GM04504 (cell line): ENCODE results near the gene PLXNB2.

Source experiments
- DNase-seq: peaks from one replicate; pipeline ENCODE4 v3.0.0-alpha.2; 2012; ENCODE audit warnings: low read depth

Gene PLXNB2

DNA sequence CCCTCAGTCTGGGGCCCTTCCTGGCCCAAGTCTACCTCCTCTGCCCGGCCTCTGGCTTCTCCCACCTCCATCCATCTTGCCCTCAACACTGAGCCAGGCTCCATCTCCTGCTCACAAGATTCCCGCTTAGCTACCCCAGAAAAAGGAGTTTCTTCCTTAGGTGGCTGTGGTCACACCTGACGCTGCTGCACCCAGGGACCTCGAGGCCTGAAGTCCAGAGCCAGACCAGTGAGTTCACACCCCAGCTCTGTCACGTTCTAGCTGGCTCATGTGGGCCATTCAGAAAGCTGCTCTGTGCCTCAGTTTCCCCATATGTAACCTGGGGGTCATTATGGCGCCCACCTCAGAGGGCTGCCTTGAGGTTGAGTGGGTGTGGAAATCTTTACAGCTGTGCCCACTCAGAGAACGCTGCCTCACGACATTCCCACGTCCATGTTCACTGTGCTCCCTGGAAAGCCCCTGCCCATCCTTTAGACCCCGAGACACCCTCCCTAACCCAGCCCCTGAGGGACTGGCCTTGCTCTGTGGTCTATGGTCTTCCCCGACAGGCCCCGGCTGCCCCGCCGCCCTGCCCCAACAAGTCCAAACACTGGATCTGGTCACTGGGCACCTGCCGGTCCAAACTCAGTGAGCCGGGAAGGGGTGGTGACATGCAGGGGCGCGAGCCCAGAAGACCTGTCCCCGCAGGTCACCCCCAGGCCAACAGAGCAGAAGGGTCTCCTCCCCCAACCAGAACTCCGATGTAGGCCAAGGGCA lies 9.8 kb downstream of the PLXNB2 start:
- no peak for DNase-seq

DNA sequence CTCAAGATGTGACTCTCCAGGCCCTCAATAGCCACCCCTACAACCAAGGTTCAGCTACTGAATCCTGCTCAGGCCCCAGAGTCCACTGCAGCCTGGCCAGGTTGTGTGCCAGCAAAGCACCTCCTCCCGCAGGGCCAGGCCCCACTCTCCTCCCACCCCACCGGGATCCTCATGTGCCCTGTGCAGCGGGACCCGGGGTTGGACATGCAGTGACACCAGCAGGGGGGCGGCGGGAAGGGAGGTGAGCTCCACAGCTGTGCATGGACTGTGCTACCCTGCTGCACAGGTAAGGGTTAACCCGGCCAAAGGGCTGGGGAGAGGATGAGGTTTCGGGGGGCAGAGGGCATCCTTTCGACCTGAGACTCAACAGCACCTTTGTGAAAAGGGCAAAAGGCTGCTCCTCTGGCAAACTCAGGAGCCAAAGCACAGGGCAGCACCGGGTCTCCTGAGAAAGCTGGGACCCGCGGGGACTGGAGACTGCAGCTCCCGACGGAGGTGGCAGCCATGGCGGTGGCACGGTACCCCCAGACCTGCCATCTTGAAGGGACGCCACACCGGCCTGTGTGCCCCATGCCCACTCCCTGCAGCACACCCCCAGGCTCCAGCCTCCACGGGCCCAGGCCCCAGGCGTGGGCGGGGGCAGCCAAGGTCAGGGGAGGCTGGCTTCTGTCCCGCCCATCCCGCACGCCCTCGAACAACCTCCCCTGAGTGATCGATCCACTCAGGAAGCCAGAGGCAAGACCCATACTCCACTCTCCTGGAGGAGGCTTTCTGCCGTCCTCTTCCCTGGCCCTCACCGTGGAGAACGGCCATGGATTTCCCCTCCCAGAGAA lies 10.6 kb downstream of the PLXNB2 start:
- DNase-seq = no peak

DNA sequence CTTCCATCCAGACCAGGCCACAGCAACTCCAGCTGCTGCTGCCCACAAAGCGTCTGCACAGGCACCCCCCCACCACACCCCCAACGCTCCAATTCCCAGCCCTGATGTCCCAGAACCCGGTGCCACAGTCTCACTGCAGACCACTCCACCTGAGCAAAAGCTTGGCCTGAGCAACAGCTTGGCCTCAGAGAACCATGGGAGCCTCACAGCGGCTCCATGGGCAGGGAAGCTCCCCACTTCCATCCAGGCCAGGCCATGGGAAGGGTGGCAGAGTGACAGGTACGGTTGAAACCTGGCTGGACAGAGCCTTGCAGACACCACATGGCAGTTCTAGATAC lies 13.2 kb downstream of the PLXNB2 start:
- DNase-seq = no peak

DNA sequence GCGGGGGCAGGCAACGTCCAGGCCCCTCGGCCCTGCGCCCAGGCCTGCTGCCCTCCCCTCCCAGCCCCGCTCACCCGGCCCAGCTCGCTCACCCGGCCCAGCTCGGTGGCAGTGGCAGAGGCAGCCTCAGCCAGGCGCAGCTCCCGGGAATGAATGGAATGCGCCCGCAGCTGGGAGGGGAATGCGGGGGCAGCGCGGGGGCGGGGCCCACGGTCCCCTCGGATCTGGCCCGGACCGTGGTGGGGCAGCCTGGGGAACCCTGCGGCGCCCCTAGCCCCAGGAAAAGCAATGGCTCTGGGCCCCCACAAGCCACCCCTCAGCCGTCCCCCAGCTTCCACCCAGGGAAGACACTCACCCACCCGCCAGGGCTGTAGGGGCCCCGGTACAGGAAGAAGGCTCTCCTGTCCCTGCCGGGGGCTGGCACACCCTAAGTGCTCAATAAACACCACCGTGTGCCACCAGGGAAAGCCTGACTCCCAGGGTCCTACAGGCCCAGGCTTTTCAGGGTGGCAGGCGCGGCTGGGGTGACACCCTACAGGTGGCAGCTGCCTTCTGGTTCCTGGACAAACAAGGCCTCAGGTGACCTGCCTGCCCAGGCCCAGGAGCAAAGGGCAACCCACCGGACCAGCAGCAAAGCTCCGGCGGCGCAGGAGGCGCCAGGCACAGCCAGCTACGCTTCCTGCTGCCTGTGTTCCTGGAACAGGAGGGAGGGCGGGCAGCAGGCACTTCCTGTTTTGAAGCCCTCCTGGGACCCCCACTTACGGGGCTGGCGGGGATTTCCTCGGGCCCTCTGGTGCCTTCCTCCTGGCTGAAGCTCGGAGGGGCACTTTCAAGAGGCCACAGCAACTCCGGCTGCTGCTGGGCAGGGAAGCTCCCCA lies 13.8 kb downstream of the PLXNB2 start:
- DNase-seq = peak; percentile 46

DNA sequence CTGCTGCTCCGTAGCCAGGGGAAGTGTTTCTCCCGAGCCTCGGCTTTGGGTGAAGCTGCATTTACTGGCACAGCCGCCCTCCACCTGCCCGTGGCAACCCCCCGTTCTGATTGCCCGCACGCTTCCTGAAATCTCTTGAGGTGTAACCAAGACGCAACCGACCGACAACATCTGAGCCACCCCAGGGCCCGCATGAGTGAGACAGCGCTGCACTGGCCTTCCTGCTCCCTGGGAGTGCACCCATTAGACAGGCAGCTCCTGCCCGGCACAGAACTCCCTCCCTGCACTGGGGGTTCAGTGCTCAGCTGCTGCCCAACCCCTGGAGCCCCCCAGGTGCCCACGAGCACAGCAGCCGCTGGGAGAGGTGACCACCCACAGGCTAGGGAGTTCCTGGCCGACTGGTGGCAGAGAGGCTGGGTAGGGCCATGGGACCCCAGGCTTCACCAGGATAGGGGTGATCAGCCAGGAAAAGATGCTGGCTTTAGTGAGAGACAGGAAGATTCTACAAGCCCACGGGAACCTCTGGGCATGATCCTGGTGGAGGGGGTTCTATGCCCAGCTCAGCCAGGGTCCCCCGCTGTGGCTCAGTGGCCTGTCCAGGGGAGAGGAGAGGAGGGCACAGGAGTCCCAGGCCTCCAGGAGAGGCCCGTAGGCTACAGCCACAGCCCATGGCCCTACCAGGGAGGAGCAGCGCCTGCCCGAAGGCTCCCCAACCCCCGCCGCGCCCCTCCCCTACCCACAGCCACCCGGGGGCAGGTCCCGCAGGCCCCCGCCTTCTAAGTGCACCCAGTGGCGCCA lies 14.6 kb downstream of the PLXNB2 start:
- DNase-seq = no peak

DNA sequence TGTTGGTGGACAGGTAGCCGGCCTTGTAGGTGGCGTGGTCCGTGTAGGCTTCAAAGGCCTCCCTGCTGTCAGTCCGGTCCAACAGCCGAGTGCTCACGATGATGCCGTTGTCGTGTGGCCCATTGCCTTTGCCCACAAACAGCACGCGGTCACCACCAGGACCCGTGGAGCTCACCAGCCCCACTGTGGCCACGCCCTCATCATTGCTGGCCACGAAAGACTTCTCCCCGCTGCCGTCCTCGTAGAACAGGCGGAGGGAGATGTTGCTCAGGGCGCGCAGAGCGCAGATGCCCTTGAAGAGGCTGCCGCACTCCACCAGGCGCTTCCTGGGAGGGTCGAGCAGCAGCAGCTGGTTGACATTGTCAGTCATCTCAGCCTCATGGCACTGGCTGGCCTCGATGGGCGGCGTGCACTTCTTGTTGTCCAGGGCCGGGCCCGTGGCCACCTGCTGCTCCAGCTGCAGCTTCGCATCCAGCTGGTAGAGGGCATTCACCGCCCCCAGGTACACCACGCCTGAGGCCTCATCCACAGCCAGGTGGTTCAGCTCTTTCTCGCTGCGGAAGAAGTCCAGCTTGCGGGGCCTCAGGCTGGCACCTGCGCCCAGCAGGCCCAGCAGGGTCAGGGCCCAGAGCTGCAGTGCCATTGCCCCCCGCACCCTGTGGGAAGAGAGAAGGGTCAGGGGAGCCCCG lies 17.4 kb downstream of the PLXNB2 start:
- DNase-seq = no peak

DNA sequence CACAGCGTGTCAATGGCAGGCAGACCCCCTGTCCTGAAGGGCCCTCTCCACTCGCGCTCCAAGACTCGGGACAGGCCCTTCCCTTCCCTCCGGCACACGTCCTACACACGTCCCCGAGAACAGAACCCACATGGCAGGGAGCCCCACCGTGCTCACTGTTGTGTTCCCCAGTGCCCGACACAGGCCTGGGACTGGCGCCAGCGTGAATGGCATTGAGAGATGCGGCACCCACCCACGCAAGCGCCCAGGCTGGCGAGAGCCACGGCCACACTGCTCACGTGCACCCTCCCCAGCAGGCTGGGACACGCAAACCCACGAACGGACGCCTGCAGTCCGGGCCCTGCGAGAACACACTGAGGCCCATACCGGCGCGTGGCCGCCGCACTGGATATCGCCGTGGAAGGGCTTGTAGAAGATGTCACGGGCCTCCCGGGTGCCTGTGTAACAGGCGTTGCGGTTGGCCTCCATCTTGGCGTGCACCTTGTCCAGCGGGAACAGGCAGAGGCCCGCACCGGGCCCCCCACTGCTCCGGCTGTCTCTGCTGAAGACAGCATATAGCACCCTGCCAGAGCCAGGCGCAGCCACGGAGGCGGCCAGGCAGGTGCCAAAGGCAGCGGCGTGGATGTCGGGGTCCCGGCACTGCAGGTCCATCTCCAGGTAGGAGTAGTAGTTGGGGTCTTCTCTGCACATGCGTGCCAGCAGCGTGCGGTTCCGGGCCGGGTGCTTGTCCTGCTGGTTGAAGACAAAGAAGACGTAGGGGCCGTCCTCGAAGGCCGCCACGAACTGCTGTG lies 18.1 kb downstream of the PLXNB2 start:
- no peak for DNase-seq

DNA sequence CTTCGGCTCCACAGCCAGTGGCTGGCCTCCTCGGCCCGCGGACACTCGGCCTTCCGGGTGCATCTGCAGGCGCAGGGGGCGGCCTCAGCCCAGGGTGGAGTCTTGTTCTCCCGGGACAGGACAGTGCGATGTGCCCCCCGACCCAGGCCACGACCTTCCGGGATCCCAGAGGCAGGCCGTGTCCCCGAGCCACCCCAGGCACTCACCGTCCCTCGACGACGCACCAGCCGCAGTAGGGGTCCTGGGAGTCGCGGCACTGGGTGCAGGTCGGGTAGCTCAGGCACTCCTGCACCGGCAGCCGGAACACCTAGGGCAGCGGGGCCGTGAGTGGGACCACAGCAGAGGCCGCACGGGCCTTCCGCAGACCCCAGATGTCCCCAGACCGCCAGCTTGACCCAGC lies 19.7 kb downstream of the PLXNB2 start:
- no peak for DNase-seq

DNA sequence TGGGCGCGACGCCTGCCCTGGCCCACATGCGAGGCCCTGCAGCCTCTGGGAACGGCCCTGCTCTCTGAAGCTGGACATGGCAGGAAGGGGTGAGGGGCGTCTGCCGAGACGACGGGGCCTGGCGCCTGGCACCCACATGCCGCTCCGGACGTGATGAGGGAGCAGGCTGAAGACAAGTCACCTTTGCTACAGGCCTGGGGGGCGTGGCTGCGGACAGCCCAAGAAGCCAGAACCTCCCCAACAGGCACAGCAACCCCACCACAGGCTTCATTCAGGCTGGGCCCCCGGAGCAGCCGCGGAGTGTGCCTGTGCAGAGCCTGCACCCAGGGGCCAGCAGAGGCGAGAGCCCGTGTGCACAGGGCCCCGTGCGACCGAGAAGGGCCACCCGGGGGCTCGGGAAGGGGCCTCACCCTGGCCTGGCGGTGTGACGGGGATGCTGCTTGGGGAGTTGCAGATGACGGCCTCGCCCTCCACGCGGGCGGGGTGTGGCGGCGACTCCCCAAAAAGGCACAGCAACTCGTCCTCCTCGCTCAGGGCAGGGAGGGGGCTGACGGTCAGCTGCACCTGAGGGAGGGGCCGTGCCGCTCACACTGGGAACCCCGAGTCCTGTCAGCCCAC lies 20.6 kb downstream of the PLXNB2 start:
- no peak for DNase-seq

DNA sequence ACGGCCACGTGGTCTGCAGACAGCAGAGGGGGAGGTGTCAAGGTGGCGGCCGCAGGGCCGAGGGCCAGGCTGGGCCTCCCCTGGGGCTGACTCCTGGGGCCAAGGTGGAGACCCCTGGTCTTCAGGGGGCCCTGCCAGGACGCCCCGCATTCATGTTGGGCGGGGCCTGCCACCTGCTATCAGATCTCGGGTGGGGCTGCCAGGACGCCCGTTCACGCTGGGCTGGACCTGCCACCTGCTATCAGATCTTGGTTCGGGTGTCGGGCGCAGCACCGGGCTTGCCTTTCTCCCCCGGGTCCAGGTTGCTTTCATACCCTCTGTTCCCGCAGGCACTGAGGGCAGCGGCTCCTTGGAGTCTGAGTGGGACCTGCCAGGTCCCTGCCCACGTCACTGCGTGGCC lies 21.2 kb downstream of the PLXNB2 start:
- DNase-seq = no peak

DNA sequence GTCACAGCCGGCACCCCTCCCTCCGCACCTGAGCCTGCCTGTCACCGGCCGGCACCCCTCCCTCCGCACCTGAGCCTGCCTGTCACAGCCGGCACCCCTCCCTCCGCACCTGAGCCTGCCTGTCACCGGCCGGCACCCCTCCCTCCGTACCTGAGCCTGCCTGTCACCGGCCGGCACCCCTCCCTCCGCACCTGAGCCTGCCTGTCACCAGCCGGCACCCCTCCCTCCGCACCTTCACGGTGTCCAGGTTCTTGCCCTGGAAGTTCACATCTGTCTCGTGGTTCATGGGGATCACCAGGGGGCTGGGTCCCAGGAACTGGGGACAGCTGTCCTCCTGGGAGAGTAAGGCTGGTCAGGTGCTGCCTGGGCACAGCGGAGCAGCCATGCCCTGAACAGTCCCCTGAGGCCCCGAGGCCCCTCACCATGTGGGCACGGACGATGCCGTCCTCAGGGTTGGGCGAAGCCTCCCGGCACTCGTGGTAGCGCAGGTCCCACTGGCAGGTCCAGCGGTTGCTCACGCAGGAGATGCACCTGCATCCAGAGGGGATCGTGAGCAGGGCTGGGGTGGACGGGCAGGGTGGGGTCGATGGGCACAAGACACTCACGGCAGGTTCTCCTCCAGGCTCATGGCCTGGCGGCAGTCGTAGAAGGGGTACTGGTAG lies 21.7 kb downstream of the PLXNB2 start:
- DNase-seq = no peak

DNA sequence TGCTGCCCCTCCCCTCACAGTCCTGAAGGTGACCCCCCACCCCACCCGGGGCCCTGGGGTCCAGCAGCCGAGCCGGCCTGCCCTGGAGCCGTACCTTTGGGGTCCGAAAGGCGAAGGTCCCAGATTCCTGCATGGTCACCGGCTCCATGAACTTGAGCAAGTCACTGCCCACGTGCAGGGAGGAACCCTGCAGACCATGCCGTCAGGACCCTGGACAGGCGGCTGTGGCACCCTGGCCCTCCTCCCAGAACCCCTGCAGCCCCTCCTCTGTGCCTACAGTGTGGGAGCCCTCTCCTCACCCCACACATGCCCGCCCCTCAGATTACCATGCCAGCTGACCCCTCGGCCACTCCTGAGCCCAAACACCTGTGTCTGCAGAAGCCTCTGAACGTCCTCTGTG lies 23.0 kb downstream of the PLXNB2 start:
- no peak for DNase-seq

DNA sequence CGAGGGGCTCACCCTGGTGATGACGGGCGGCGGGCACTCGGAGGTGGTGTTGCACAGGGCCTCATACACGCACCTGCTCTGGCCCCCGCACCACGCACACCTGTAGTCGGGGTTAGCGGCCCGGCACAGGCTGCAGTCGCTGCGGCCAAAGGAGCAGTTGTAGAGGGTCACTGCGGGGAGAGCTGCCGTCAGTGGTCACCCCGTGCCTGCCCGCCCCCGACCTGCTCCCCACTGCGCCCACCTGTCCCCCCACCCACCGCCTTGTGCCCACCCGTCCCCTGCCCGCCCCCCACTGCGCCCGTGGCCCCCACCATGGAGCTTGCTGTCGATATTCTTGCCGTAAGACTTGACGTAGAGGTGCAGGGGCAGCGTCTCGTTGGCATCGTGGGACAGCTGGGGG lies 23.6 kb downstream of the PLXNB2 start:
- no peak for DNase-seq

DNA sequence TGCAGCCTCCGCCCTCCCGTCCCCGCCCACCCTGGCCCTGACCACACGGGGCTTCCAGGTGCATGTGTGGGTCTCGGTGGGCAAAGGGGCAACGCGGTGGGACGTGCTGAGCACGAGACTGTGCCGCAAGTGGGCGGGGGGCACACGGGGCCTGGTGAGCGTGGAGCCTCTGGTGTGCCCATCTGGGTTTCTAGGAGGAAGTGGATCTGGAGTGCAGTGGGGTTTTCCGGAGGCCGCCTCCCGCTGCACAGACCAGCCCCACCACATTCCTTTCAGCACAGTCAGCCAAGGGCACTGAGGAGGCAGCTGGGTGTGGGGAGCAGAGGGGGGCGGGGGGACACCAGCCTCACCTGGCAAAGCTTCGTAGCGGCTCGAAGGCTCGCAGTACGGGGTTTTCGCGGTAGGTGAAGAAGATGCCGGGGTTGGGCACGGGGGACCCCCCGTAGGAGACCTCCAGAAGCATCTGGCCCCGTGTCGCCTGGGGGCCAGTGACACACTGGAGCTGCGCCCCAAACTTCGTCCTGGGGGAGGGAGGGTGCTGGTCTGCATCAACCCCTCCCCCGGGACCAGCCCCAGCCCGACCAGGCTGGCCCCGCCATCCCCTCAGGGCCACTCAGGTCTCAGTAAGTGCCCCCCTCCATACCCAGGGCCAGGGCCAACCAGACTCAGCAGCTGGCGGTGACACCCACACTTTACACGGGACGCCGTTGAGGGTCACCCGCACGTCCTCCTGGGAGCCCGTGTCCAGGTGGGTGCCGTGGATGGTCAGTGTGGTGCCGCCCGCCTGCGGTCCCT lies 24.9 kb downstream of the PLXNB2 start:
- no peak for DNase-seq

DNA sequence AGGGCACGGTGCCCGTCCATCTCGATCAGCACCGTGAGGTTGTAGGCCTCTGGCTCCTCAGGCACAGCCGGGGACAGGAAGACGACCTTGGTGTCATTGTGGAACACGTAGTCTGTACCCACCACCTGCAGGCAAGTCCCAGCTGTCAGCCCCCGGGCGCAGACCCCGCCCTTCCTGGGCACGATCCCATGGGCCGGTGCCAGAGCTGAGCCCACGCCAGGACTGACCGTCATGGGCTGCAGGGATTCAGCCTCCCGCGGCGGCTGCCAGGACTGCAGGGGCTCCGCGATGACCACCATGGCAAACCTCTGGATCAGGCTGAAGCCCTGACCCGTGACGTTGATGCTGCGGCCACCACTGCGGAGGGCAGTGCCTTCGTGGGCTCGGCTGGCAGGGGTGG lies 25.5 kb downstream of the PLXNB2 start:
- no peak for DNase-seq

DNA sequence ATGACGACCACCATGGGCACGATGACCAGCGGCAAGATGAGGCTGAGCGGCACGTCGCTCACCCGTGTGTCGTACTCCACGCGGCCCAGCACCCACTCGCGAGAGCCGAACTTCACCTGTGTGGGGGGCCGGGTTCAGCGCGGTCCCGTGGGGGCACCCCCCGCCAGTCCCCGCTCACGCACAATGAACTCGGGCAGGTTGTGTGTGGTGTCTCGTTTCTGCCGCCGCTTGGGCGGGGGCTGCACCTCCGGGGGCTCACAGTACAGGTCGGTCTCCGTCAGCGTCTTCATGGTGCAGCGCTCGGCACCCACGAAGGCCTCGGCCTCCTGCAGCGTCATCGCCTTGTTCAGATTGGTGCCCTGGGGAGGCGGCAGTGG lies 26.1 kb downstream of the PLXNB2 start:
- DNase-seq = no peak

DNA sequence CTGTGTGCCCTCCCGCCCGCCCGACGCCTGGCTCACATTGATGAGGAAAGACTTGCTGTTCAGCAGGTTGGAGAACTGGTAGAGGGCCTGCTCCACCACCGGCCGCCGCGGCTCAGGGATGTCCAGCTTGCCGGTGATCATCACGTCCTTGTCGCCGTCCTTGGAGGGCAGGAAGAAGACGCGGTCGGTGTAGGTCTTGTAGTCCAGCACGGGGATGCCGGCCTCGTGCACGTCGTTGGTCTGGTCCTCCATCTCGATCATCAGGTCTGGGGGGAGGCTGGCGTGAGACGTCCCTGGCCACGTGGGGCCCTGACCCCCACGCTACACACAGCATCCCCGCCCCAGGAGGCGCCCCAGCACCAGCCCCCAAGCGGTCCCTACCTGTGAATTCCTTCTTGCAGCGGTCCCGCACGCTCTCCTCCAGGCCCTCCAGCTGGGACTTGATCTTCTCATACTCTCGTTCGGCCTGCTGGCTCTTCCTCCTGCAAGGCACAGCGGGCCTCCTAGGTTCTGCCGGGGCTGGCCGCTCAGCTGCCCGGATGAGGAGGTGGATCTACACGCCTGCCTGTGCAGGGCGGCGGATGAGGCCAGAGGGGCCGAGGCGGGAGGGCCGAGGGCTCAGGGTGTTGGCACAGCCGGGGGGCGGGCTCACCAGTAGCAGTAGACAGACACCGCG lies 26.6 kb downstream of the PLXNB2 start:
- no peak for DNase-seq
